K562 (cell line): Measurements from ENCODE around the gene DEGS1. TPM values are rescaled to one million over a fixed set of nuclear protein-coding genes. Genes with fewer than 3 reads are reported as not detected.

Experiments
- DMBX1 ChIP-seq: fragments of 250-450 bp; sonication (Bioruptor Pico); IDR thresholded peaks from 2 replicates; pipeline ENCODE4 v1.8.0; 2022; ENCODE audit warnings: inconsistent platforms, mild to moderate bottlenecking, moderate library complexity, borderline replicate concordance
- EZH2 ChIP-seq: IDR thresholded peaks from 2 replicates; pipeline ENCODE4 v1.6.1; 2012; ENCODE audit warnings: low read depth, mild to moderate bottlenecking, inconsistent platforms, low read length, borderline replicate concordance
- GATA2 ChIP-seq: sonication (generic); formaldehyde crosslinking; IDR thresholded peaks from 2 replicates; pipeline ENCODE4 v1.4.0; 2020; ENCODE audit warnings: mild to moderate bottlenecking, missing genetic modification reagents
- HNRNPL ChIP-seq: fragments of 200-400 bp; formaldehyde crosslinking; IDR thresholded peaks from 2 replicates; pipeline ENCODE4 v1.6.1; 2017; ENCODE audit warnings: low read depth, mild to moderate bottlenecking, low read length
- JUND ChIP-seq, 2 experiments: IDR thresholded peaks; 2 replicates in 1 of 2; 3 replicates in 1 of 2; pipeline ENCODE4 v1.6.1; 2011; ENCODE audit warnings: borderline replicate concordance in 2 of 2, low read depth in 2 of 2, low read length in 2 of 2, improper control_type of control experiment in 1 of 2, missing biosample characterization in 1 of 2, missing genetic modification characterization in 1 of 2, missing genetic modification reagents in 1 of 2
- MTA3 ChIP-seq: fragments of 450-650 bp; formaldehyde crosslinking; IDR thresholded peaks from 2 replicates; pipeline ENCODE4 v1.6.1; 2017; ENCODE audit warnings: mild to moderate bottlenecking, borderline replicate concordance
- NR4A1 ChIP-seq, 2 experiments: fragments of 250-450 bp in 1 of 2; fragments of 450-650 bp in 1 of 2; sonication (Bioruptor Pico) in 1 of 2; IDR thresholded peaks; 2 replicates each; pipeline versions ENCODE4 v1.4.0 to v1.6.1; 2016 to 2020; ENCODE audit warnings: mild to moderate bottlenecking in 2 of 2, missing compliant biosample characterization in 1 of 2, missing genetic modification characterization in 1 of 2, moderate library complexity in 1 of 2
- RBM17 ChIP-seq: fragments of 200-400 bp; formaldehyde crosslinking; IDR thresholded peaks from 2 replicates; pipeline ENCODE4 v1.6.1; 2017; ENCODE audit warnings: low read depth, mild to moderate bottlenecking, low read length, borderline replicate concordance
- ZNF445 ChIP-seq: fragments of 250-450 bp; sonication (Bioruptor Pico); IDR thresholded peaks from 2 replicates; pipeline ENCODE4 v1.4.0; 2020; ENCODE audit warnings: low read depth, mild to moderate bottlenecking, moderate library complexity
- polyA plus RNA-seq, 8 experiments: library from polyadenylated mRNA; depleted of rRNA in 4 of 8; stranded (reverse) in 5 of 8; unstranded in 3 of 8; fragments of >200 nt; fragmentation: Nextera tagmentation in 2 of 8; fragmentation: Illumina TruSeq in 1 of 8; extraction: Ambion mirVana in 2 of 8; extraction: Trizol in 1 of 8; gene quantifications; 2 replicates each; pipeline versions ENCODE4 v1.2.1 to v1.2.3, GENCODE V29; 2011 to 2014; ENCODE audit warnings: inconsistent platforms in 1 of 8, missing spikeins in 1 of 8
- total RNA-seq, 7 experiments: library from RNA; depleted of rRNA in 6 of 7; stranded (reverse); fragments of >200 nt in 6 of 7; fragmentation: Illumina TruSeq in 2 of 7; extraction: Trizol in 2 of 7; gene quantifications; 2 replicates each; pipeline versions ENCODE4 v1.2.1 to v1.2.3, GENCODE V29; 2011 to 2021; ENCODE audit warnings: low replicate concordance in 1 of 7
- TF ChIP-seq, protein P1 (sequence below): fragments of 450-650 bp; IDR thresholded peaks from 2 replicates; pipeline ENCODE4 v1.6.1; 2016
- TF ChIP-seq, protein P2 (sequence below): sonication (generic); formaldehyde crosslinking; IDR thresholded peaks from 2 replicates; pipeline ENCODE4 v1.8.0; 2023; ENCODE audit warnings: mild to moderate bottlenecking, missing genetic modification reagents
- TF ChIP-seq, protein P3 (sequence below): sonication (generic); formaldehyde crosslinking; IDR thresholded peaks from 2 replicates; pipeline ENCODE4 v1.8.0; 2022; ENCODE audit warnings: missing genetic modification reagents, mild to moderate bottlenecking, borderline replicate concordance
- TF ChIP-seq, protein P4 (sequence below): sonication (generic); formaldehyde crosslinking; IDR thresholded peaks from 2 replicates; pipeline ENCODE4 v1.8.0; 2022; ENCODE audit warnings: mild to moderate bottlenecking, missing genetic modification reagents

DEGS1 gene
- total and polyA plus RNA-seq, 9 of the 15 experiments (the other 6 are each of a cell fraction or from before 2014, with no cell fraction given): 12.3 to 95.0 (median 38.8) TPM

DNA sequence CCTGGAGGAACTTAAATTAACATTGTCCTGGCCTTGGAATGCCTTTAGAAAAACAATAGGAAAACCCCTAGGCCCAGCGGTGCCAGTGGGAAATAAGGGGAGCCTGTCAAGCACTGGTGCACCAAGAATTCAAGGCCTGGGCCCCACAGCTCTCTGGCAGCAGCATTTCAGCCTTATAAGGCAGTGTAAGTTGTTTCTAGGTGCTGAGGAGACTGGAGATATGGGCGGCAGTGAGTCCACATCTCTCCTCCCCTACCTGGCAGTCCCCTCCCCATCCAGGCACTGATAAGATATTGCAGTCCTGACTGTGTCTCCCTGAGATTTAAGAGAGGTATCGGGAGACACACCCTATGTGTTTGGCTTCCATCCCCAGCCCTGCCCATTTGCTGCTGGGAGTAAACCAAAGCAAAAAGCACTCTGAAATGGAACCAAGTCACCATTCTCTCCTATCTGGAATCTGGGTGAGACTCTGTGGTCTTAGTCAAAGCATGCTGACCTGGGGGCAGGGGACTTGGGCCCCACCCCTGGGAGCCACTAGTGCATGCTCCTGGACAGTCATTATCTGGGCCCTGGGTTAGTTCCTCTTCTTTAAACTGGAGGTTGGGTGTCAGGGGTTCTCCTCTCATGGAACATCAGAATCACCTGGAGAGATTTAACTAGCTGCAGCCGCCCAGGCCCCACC, 30.5 kb downstream of the DEGS1 start (continued):
- TF ChIP-seq, protein P1, sequence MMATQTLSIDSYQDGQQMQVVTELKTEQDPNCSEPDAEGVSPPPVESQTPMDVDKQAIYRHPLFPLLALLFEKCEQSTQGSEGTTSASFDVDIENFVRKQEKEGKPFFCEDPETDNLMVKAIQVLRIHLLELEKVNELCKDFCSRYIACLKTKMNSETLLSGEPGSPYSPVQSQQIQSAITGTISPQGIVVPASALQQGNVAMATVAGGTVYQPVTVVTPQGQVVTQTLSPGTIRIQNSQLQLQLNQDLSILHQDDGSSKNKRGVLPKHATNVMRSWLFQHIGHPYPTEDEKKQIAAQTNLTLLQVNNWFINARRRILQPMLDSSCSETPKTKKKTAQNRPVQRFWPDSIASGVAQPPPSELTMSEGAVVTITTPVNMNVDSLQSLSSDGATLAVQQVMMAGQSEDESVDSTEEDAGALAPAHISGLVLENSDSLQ: 0 out of 2 replicates have a peak, but pooled peaks have one; percentile 6
- TF ChIP-seq MTA3 (peak; percentile 62; the same call in 1 of the 2 replicates), NR4A1 (CRISPR knock-in tag; IDR thresholded peaks at IDR 0.05) (no peak), NR4A1 (tag; IDR thresholded peaks at IDR 0.05) (no peak), GATA2 (CRISPR knock-in tag) (peak; percentile 45; the same call in 1 of the 2 replicates), RBM17 (no peak), EZH2 (no peak), HNRNPL (no peak), JUND (IDR thresholded peaks at IDR 0.05; ENCODE audit: borderline replicate concordance, low read depth, low read length) (no peak; the same call in 1 of the 2 replicates), JUND (tag; IDR thresholded peaks at IDR 0.05; ENCODE audit: borderline replicate concordance, low read depth, low read length) (peak; percentile 50; the same call in 1 of the 3 replicates), DMBX1 (CRISPR knock-in tag) (no peak), ZNF445 (CRISPR knock-in tag) (no peak)
- TF ChIP-seq, protein P2, sequence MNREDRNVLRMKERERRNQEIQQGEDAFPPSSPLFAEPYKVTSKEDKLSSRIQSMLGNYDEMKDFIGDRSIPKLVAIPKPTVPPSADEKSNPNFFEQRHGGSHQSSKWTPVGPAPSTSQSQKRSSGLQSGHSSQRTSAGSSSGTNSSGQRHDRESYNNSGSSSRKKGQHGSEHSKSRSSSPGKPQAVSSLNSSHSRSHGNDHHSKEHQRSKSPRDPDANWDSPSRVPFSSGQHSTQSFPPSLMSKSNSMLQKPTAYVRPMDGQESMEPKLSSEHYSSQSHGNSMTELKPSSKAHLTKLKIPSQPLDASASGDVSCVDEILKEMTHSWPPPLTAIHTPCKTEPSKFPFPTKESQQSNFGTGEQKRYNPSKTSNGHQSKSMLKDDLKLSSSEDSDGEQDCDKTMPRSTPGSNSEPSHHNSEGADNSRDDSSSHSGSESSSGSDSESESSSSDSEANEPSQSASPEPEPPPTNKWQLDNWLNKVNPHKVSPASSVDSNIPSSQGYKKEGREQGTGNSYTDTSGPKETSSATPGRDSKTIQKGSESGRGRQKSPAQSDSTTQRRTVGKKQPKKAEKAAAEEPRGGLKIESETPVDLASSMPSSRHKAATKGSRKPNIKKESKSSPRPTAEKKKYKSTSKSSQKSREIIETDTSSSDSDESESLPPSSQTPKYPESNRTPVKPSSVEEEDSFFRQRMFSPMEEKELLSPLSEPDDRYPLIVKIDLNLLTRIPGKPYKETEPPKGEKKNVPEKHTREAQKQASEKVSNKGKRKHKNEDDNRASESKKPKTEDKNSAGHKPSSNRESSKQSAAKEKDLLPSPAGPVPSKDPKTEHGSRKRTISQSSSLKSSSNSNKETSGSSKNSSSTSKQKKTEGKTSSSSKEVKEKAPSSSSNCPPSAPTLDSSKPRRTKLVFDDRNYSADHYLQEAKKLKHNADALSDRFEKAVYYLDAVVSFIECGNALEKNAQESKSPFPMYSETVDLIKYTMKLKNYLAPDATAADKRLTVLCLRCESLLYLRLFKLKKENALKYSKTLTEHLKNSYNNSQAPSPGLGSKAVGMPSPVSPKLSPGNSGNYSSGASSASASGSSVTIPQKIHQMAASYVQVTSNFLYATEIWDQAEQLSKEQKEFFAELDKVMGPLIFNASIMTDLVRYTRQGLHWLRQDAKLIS (CRISPR knock-in tag): no peak
- TF ChIP-seq, protein P3, sequence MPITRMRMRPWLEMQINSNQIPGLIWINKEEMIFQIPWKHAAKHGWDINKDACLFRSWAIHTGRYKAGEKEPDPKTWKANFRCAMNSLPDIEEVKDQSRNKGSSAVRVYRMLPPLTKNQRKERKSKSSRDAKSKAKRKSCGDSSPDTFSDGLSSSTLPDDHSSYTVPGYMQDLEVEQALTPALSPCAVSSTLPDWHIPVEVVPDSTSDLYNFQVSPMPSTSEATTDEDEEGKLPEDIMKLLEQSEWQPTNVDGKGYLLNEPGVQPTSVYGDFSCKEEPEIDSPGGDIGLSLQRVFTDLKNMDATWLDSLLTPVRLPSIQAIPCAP: no peak
- TF ChIP-seq, protein P4, sequence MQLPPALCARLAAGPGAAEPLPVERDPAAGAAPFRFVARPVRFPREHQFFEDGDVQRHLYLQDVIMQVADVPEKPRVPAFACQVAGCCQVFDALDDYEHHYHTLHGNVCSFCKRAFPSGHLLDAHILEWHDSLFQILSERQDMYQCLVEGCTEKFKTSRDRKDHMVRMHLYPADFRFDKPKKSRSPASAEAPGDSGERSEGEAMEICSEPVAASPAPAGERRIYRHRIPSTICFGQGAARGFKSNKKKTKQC (CRISPR knock-in tag): no peak
